Urinary bladder (tissue), 4 donors: Measurements from ENCODE around the gene PCSK9. TPM values are rescaled to one million over a fixed set of nuclear protein-coding genes. Genes with fewer than 3 reads are reported as not detected.

ENCODE experiments used
- DNase-seq: peaks from one replicate; pipeline ENCODE4 v3.0.0-alpha.2; 2015; ENCODE audit errors: extremely low spot score
- H3K27ac ChIP-seq: one replicate; pipeline ENCODE4 v1.5.1; 2013; ENCODE audit warnings: low read depth, mild to moderate bottlenecking, moderate library complexity
- H3K36me3 ChIP-seq: one replicate; pipeline ENCODE4 v1.6.1; 2013; ENCODE audit warnings: mild to moderate bottlenecking, moderate library complexity; ENCODE audit not compliant: insufficient read depth
- H3K4me1 ChIP-seq: one replicate; pipeline ENCODE4 v1.6.1; 2013; ENCODE audit warnings: mild to moderate bottlenecking, moderate library complexity; ENCODE audit not compliant: insufficient read depth
- H3K4me3 ChIP-seq: one replicate; pipeline ENCODE4 v1.5.1; 2013; ENCODE audit warnings: low read depth, low read length
- WGBS: extraction: QIAGEN DNeasy Blood & Tissue Kit; methylation state at CpG from one replicate; pipeline ENCODE4 v1.1.7; 2013; 5-methylcytosine and 5-hydroxymethylcytosine counted together
- polyA plus RNA-seq: library from polyadenylated mRNA; stranded (reverse); fragments of 200-250 nt; gene quantifications from one replicate; pipeline ENCODE4 v1.2.3, GENCODE V29; 2013
- total RNA-seq: library from RNA; depleted of rRNA; stranded (reverse); fragments of >200 nt; gene quantifications from one replicate; pipeline ENCODE4 v1.2.3, GENCODE V29; 2014
- donor health status: healthy with polysubstance abuse.
- donor health status: healthy.

Gene PCSK9
- total and polyA plus RNA-seq, 2 donors = 0.09 to 2.9 TPM

DNA sequence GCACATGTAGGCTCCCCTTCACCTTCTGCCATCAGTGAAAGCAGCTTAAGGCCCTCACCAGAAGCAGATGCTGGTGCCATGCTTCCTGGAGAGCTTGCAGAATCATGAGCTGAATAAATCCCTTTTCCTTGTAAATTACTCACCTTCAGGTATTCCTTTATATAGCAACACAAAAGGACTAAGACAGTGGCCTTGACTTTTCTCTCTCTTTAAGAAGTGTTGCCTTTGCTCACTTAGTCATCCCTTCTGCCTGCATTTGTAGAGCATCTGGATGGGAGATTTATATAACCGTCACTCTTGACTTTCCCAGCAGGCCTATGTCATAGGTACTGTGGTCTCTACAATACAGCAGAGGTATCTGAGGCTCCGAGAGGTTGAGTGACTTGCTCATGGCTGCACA lies 3.7 kb downstream of the PCSK9 start:
- no peak overlapping the region for H3K27ac ChIP-seq
- DNase-seq = no peak
- H3K36me3 ChIP-seq = no peaks in the 10 kb centered on the region
- no peak overlapping the region for H3K4me3 ChIP-seq
- no peaks in the 10 kb centered on the region for H3K4me1 ChIP-seq
- WGBS = 98% methylated on average over 2 of the region's 2 CpGs

DNA sequence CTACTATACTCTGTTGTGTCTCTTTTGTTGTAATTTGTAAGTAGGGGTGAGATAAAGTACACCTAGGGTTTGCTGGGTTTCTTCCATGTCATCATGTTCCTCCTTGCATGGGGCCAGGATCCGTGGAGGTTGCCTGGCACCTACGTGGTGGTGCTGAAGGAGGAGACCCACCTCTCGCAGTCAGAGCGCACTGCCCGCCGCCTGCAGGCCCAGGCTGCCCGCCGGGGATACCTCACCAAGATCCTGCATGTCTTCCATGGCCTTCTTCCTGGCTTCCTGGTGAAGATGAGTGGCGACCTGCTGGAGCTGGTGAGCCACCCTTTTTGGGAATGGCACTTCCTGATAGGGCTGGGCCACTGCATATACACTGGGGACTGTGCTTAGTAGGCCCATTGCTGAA lies 4.4 kb downstream of the PCSK9 start:
- Histone ChIP-seq H3K4me1 (no peaks in the 10 kb centered on the region), H3K4me3 (no peak overlapping the region), H3K27ac (no peak overlapping the region), H3K36me3 (no peaks in the 10 kb centered on the region)
- DNase-seq = no peak
- WGBS = 96% methylated on average over 9 of the region's 9 CpGs

DNA sequence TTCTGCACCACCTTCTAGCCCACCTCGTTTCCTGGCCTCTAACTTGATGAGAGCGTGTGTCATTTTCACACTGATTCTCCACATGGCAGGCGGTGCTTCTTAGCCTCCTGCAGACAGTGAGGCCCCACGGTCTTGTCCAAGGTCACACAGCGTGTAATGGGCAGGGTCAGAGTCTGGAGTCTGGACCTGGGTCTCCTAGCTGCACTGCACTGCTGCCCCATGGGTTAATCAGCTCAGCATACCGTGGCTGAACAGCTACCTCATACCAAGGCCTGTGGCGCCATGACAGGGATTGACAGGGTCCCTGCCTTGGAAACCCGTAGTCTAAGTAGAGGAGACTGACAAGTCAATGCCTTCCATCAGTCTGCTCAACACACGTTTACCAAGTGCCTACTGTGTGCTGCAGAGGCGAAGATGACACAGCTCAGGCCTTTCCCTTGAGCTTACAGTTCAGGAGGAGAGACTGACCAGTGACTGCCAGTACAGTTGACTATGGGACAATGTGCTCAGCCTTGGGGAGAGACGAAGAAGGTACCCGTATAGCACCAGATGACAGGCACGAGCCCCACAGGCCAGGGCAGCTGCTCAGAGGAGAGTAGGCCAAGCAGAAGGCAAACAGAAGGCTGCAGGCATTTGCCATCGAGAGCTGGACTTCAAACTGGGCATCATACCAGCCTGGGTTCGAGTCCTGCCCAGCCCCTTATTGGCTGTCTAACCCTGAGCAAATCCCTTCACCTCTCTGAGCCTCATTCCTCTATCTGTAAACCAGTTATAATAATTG lies 5.5 kb downstream of the PCSK9 start:
- no peak overlapping the region for H3K4me3 ChIP-seq
- 93% methylated on average over 15 of the region's 15 CpGs for WGBS
- no peak for DNase-seq

DNA sequence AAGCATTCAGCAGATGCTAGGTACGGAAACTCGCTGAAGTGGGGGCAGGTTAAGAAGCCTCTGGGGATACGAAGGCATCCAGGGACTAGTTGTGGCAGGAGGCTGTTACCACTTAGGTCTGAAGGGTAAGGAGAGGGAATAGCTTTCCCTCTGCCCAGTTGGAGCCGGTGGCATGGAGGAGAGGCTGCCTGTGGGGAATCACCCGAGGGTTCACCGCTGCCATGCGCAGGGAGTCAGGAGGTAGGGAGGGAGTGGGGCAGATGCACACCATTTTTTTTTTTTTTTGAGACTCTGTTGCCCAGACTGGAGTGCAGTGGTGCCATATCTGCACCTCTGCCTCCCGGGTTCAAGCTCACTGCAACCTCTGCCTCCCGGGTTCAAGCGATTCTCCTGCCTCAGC lies 6.1 kb downstream of the PCSK9 start:
- WGBS = 98% methylated on average over 10 of the region's 10 CpGs
- no peaks in the 10 kb centered on the region for H3K4me1 ChIP-seq

More for the DNA sequence above, 5.5 kb downstream of the PCSK9 start:
- no peaks in the 10 kb centered on the region for H3K36me3 ChIP-seq
- no peak overlapping the region for H3K27ac ChIP-seq
- H3K4me1 ChIP-seq = no peaks in the 10 kb centered on the region

DNA sequence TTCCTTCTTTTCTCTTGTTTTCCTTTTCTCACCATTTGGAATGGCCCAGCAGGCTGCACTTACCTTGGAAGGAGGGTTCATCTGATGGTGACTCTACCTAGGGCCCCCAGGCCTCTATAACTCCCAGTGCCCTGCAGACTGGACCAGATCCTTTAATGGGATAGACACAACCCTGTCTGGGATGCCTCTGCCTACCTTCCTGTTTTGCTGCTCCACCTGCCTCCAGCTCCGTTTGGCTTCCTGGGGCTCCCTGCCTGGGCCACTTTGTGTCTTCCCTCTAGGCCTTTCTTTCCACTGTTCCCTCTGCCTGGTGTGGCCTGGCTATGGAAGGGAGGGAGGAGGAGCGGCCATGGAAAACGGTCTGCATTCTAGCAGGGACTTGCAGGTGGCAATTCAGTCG lies 7.5 kb downstream of the PCSK9 start:
- Histone ChIP-seq H3K36me3 (no peaks in the 10 kb centered on the region), H3K27ac (no peak overlapping the region), H3K4me1 (no peaks in the 10 kb centered on the region), H3K4me3 (no peak overlapping the region)
- WGBS = 93% methylated on average over 4 of the region's 4 CpGs
- DNase-seq = no peak

More for the DNA sequence above, 6.1 kb downstream of the PCSK9 start:
- Histone ChIP-seq H3K36me3 (no peaks in the 10 kb centered on the region), H3K4me3 (no peak overlapping the region), H3K27ac (no peak overlapping the region)
- no peak for DNase-seq

DNA sequence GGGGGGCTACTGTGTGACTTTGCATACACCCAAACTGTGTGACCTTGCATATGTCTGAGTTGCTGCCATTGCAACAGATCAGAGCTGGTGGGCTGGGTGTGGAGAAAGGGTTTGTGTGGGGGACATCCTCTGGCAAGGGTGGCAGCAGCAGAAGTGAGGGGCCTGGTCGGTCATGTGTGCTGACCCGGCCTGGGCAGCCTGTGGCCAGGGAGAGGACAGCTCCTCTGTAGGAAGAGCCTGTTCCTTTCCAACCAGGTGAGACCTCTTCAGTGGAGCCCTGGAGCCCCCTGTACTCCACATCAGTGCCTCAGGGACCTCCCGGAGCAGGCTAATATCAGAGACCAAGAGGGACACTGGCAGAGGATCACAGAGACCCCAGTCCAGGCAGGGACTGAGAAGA lies 8.3 kb downstream of the PCSK9 start:
- H3K27ac ChIP-seq = no peak overlapping the region
- 96% methylated on average over 3 of the region's 3 CpGs for WGBS
- no peak for DNase-seq
- H3K36me3 ChIP-seq = no peaks in the 10 kb centered on the region
- no peaks in the 10 kb centered on the region for H3K4me1 ChIP-seq
- H3K4me3 ChIP-seq = no peak overlapping the region

DNA sequence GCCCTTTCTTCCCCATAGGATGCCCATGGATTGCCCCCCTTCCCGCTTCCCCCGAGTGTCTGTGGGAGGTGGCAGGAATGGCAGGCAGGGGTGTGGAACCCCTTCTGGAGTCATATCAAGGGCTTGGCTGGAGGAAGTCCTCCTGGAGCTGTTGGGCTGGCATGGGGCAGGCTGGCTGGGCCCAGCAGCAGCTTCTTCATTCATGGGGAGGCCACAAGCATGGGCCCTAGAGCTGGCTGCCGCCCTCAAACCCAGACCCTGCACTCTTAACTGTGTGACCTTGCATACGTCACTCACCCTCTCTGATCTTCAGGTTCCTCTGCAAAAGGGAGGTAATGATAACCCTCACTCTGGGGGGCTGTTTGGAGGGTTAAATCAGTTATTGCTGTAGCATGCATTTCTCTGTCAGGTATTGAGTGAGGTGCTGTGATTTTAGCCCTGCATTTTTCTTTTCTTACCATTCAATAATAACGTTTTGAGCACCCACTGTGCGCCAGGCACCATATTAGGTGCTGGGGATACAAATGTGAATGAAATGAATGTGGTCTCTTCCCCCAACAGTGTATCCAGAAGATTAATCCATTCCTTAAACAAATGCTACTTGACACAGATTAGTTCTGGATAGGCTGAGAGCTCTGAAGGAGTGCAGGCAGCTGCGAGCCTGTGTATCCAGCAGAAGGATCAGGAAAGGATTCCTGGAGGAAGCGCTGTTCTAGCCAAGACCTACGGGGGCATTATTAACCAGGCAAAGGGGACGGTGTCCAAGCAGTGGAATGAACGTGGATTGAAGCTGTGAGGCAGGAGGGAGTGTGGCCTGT lies 9.3 kb downstream of the PCSK9 start:
- DNase-seq = no peak
- 68% methylated on average over 11 of the region's 11 CpGs for WGBS
- no peak overlapping the region for H3K4me3 ChIP-seq
- no peaks in the 10 kb centered on the region for H3K4me1 ChIP-seq
- H3K27ac ChIP-seq = no peak overlapping the region
- H3K36me3 ChIP-seq = no peaks in the 10 kb centered on the region

DNA sequence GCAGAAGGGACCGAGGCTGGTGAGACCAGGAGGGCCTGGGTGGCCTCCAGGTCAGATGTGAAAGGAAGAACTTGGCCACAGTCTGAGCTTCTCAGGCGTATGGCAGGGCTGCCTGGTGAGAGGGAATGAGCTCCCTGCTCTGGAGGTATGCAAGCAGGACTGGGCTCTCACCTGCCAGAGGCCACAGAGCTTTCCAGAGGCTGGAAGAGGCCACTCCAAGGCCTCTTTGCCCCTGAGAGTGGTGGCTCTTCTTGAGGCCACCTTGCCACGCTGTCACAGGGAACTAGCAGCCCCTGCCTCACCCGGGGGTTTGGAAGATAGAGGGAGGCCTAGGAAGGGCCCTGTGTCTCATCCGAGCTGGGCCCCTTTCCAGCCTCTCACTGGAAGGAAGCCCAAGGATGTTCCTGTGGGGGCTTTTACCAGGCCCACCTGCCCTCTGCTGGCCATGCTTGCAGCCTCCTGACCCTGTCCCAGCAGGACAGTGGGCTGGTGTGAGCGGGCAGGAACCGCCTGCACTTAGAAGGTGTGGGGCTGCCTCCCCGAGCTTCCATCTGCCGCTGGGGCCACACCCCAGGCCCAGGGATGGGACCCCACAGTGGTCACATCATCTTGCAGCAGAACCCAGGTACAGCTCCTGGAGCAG lies 10.0 kb downstream of the PCSK9 start:
- Histone ChIP-seq H3K4me1 (no peaks in the 10 kb centered on the region), H3K27ac (no peak overlapping the region), H3K36me3 (no peaks in the 10 kb centered on the region), H3K4me3 (no peak overlapping the region)
- WGBS = 68% methylated on average over 9 of the region's 9 CpGs
- no peak for DNase-seq

DNA sequence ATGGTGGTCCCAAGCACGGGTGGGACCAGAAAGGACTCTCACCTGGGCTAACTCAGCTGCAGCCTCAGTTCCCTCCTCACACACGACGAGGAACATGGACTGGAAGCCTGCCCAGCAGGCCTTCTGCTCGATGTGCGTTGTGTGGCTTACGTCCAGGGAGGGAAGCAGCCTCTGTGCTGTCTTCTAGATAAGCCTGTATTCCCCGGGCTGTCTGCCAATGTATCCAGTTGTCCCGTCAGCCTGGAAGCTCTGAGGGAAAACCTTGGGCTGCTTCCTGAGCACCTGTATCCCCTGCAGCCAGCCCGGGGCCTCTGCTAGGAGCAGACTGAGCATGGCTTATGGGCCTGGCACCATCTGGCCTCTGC lies 10.5 kb downstream of the PCSK9 start:
- Histone ChIP-seq H3K4me1 (no peaks in the 10 kb centered on the region), H3K27ac (no peak overlapping the region), H3K4me3 (no peak overlapping the region), H3K36me3 (no peaks in the 10 kb centered on the region)
- 28% methylated on average over 9 of the region's 9 CpGs for WGBS
- DNase-seq = peak; percentile 32

DNA sequence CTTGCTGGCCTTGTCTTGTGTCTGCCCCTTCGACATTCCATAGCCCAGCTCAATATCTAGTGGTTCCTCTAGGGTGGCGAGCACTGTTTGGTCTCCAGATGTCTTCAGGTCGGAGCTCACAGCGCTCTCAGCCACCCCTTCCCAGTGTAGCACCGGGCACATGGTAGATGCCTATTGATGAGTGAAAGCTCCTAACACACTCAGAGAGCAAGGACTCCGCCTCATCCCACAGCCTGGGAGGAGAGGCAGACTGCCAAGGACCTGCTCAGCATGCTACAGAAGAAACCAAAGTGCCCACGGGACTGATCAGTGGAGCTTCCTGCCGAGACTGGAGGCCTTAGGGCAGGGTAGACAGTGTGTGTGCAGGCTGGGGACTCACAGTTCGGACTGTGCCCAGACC lies 10.9 kb downstream of the PCSK9 start:
- Histone ChIP-seq H3K27ac (no peak overlapping the region), H3K4me1 (no peaks in the 10 kb centered on the region), H3K4me3 (no peak overlapping the region), H3K36me3 (no peaks in the 10 kb centered on the region)
- DNase-seq = no peak
- WGBS = 60% methylated on average over 9 of the region's 9 CpGs

DNA sequence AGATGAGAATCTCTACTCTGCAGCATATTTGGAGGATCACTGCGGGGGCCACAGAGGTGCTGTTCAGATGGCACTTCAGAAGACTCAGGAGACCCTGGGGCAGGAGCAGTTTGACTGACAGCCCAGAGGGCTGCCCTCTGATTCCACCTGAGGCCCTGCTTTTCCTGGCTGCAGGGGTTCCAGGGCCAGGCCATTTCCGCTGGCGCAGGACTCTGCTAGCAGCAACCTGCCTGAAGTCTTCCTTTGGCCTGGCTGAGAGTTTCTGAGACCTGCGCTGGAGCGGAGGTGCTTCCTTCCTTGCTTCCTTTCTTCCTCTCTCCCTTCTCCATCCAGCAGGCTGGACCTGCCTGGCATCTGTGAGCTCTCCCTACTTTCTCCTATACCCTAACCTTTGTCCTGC lies 11.8 kb downstream of the PCSK9 start:
- Histone ChIP-seq H3K27ac (no peak overlapping the region), H3K4me1 (no peaks in the 10 kb centered on the region), H3K36me3 (no peaks in the 10 kb centered on the region), H3K4me3 (no peak overlapping the region)
- 87% methylated on average over 5 of the region's 5 CpGs for WGBS
- DNase-seq = no peak

DNA sequence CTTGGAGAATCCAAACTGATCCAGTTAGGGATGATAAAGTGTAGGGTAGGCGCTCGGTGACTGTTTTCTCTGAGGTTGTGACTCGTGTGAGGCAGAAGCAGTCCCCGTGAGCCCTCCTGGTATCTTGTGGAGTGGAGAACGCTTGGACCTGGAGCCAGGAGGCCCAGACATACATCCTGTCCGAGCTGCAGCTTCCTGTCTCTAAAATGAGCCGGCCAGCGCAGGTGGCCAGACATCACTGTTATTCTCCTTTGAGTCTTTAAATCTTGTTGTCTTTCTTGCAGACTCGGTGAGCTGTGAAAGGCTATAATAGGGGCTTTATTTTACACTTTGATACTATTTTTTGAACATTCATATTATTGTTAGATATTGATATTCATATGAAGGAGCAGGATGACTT lies 12.3 kb downstream of the PCSK9 start:
- WGBS = 78% methylated on average over 9 of the region's 9 CpGs
- Histone ChIP-seq H3K4me3 (no peak overlapping the region), H3K36me3 (no peaks in the 10 kb centered on the region), H3K4me1 (no peaks in the 10 kb centered on the region), H3K27ac (no peak overlapping the region)
- DNase-seq = no peak

DNA sequence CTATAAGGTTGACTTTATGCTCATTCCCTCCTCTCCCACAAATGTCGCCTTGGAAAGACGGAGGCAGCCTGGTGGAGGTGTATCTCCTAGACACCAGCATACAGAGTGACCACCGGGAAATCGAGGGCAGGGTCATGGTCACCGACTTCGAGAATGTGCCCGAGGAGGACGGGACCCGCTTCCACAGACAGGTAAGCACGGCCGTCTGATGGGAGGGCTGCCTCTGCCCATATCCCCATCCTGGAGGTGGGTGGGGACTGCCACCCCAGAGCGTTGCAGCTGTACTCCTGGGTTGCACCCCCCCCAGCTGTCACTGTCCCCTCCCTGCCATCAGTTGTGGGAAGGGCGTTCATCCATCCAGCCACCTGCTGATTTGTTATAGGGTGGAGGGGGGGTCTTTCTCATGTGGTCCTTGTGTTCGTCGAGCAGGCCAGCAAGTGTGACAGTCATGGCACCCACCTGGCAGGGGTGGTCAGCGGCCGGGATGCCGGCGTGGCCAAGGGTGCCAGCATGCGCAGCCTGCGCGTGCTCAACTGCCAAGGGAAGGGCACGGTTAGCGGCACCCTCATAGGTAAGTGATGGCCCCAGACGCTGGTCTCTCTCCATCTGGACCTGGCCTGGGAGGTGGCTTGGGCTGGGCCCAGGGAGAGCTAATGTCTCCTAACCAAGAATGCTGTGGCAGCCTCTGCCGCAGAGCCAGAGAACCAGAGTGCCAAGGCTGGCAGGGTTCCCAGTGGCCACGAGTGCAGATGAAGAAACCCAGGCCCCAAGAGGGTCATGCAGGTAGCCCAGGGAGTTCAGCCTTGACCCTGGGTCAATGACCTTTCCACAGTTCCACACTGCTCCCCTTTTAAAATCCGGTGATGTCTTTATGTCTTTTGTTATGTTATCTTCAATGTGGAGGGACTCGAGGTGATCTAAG lies 13.1 kb downstream of the PCSK9 start:
- Histone ChIP-seq H3K27ac (no peak overlapping the region), H3K36me3 (no peaks in the 10 kb centered on the region), H3K4me3 (no peak overlapping the region), H3K4me1 (no peaks in the 10 kb centered on the region)
- 89% methylated on average over 29 of the region's 29 CpGs for WGBS
- no peak for DNase-seq
